HL-60 (cell line): ENCODE results near the gene ARHGAP45.

ENCODE experiments used
- DNase-seq, 2 experiments: peaks; one replicate each; pipeline ENCODE4 v3.0.0-alpha.2; 2010 to 2020; ENCODE audit warnings: low read depth in 1 of 2, low spot score in 1 of 2
- H3K27ac ChIP-seq: fragments of 250-450 bp; sonication (Bioruptor Pico); replicated peaks from 2 replicates; pipeline ENCODE4 v1.5.1; 2020; ENCODE audit warnings: mild to moderate bottlenecking, moderate library complexity
- H3K27me3 ChIP-seq: fragments of 250-450 bp; sonication (Bioruptor Pico); 2 replicates; pipeline ENCODE4 v1.5.1; 2021; ENCODE audit warnings: mild to moderate bottlenecking, moderate library complexity; ENCODE audit not compliant: insufficient read depth, poor library complexity, severe bottlenecking
- H3K4me3 ChIP-seq: replicated peaks from 2 replicates; pipeline ENCODE4 v1.5.1; 2011; ENCODE audit warnings: mild to moderate bottlenecking, control low read depth, low read length; ENCODE audit not compliant: insufficient read depth
- GABPA ChIP-seq: IDR thresholded peaks from 2 replicates; pipeline ENCODE4 v1.6.1; 2012; ENCODE audit warnings: low read depth
- POLR2AphosphoS5 ChIP-seq: IDR thresholded peaks from 2 replicates; pipeline ENCODE4 v1.6.1; 2012; ENCODE audit warnings: low read depth
- SPI1 ChIP-seq: IDR thresholded peaks from 2 replicates; pipeline ENCODE4 v1.6.1; 2012; ENCODE audit warnings: low read depth, mild to moderate bottlenecking, borderline replicate concordance
- TF ChIP-seq, protein P1 (sequence below): IDR thresholded peaks from 2 replicates; pipeline ENCODE4 v1.6.1; 2012; ENCODE audit warnings: low read depth; ENCODE audit not compliant: insufficient replicate concordance
- TF ChIP-seq, protein P2 (sequence below): IDR thresholded peaks from one replicate; pipeline ENCODE4 v1.5.1; 2011; ENCODE audit warnings: low read length, control low read depth, inconsistent platforms; ENCODE audit not compliant: insufficient read depth

The ARHGAP45 gene

GRCh38 chr19:1035998-1036621, 30.9 kb upstream of the ARHGAP45 start:
- no peaks in the 10 kb centered on the region for H3K27me3 ChIP-seq
- TF ChIP-seq POLR2AphosphoS5 (no peak), SPI1 (no peak), GABPA (no peak)
- TF ChIP-seq, protein P1, sequence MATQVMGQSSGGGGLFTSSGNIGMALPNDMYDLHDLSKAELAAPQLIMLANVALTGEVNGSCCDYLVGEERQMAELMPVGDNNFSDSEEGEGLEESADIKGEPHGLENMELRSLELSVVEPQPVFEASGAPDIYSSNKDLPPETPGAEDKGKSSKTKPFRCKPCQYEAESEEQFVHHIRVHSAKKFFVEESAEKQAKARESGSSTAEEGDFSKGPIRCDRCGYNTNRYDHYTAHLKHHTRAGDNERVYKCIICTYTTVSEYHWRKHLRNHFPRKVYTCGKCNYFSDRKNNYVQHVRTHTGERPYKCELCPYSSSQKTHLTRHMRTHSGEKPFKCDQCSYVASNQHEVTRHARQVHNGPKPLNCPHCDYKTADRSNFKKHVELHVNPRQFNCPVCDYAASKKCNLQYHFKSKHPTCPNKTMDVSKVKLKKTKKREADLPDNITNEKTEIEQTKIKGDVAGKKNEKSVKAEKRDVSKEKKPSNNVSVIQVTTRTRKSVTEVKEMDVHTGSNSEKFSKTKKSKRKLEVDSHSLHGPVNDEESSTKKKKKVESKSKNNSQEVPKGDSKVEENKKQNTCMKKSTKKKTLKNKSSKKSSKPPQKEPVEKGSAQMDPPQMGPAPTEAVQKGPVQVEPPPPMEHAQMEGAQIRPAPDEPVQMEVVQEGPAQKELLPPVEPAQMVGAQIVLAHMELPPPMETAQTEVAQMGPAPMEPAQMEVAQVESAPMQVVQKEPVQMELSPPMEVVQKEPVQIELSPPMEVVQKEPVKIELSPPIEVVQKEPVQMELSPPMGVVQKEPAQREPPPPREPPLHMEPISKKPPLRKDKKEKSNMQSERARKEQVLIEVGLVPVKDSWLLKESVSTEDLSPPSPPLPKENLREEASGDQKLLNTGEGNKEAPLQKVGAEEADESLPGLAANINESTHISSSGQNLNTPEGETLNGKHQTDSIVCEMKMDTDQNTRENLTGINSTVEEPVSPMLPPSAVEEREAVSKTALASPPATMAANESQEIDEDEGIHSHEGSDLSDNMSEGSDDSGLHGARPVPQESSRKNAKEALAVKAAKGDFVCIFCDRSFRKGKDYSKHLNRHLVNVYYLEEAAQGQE: no peak
- TF ChIP-seq, protein P2, sequence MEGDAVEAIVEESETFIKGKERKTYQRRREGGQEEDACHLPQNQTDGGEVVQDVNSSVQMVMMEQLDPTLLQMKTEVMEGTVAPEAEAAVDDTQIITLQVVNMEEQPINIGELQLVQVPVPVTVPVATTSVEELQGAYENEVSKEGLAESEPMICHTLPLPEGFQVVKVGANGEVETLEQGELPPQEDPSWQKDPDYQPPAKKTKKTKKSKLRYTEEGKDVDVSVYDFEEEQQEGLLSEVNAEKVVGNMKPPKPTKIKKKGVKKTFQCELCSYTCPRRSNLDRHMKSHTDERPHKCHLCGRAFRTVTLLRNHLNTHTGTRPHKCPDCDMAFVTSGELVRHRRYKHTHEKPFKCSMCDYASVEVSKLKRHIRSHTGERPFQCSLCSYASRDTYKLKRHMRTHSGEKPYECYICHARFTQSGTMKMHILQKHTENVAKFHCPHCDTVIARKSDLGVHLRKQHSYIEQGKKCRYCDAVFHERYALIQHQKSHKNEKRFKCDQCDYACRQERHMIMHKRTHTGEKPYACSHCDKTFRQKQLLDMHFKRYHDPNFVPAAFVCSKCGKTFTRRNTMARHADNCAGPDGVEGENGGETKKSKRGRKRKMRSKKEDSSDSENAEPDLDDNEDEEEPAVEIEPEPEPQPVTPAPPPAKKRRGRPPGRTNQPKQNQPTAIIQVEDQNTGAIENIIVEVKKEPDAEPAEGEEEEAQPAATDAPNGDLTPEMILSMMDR: no peak
- no peak for DNase-seq
- no peak overlapping the region for H3K4me3 ChIP-seq
- no peak overlapping the region for H3K27ac ChIP-seq

DNA sequence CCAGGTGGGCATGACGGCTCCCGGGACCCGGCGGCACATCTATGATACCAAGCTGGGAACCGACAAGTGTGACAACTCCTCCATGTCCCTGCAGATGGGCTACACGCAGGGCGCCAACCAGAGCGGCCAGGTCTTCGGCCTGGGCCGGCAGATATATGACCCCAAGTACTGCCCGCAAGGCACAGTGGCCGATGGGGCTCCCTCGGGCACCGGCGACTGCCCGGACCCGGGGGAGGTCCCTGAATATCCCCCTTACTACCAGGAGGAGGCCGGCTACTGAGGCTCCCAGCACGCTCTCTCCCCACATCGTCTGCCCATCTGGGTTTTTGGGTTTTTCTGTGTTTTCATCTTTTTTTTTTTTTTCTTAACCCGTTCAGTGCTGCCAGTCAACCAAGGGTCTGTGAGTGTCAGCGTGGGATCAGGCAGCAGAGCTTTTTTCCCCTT, 29.3 kb upstream of the ARHGAP45 start:
- TF ChIP-seq, protein P1: no peak
- TF ChIP-seq, protein P2: no peak
- TF ChIP-seq GABPA: no peak
- TF ChIP-seq POLR2AphosphoS5: no peak
- TF ChIP-seq SPI1: no peak

GRCh38 chr19:1038978-1039645, 27.9 kb upstream of the ARHGAP45 start:
- TF ChIP-seq, protein P2: no peak
- 0 out of 2 replicates have a peak, but pooled peaks have one; percentile 15 for TF ChIP-seq GABPA
- peak overlapping the region; percentile 75 for H3K27ac ChIP-seq

More for the DNA sequence above, 29.3 kb upstream of the ARHGAP45 start:
- H3K27me3 ChIP-seq: no peaks in the 10 kb centered on the region
- no peak for DNase-seq
- peak overlapping the region; percentile 75 for H3K27ac ChIP-seq
- H3K4me3 ChIP-seq: no peak overlapping the region

More at GRCh38 chr19:1038978-1039645, 27.9 kb upstream of the ARHGAP45 start:
- Histone ChIP-seq H3K4me3 (no peak overlapping the region; the same call in 1 of the 2 replicates), H3K27me3 (no peaks in the 10 kb centered on the region)
- no peak for DNase-seq
